Measurements from ENCODE around the gene SELENOF.

GRCh38 chr1:86922445-86922844 lies 8.5 kb upstream of the SELENOF start:
- TF ChIP-seq GABPA (IDR thresholded peaks at IDR 0.05; ENCODE audit: low read depth): no peak
- TF ChIP-seq POLR2AphosphoS5 (IDR thresholded peaks at IDR 0.05; ENCODE audit: low read depth): no peak
- no peak for TF ChIP-seq CTCF (IDR thresholded peaks at IDR 0.05; ENCODE audit: insufficient read depth, low read length)
- TF ChIP-seq, protein P1, sequence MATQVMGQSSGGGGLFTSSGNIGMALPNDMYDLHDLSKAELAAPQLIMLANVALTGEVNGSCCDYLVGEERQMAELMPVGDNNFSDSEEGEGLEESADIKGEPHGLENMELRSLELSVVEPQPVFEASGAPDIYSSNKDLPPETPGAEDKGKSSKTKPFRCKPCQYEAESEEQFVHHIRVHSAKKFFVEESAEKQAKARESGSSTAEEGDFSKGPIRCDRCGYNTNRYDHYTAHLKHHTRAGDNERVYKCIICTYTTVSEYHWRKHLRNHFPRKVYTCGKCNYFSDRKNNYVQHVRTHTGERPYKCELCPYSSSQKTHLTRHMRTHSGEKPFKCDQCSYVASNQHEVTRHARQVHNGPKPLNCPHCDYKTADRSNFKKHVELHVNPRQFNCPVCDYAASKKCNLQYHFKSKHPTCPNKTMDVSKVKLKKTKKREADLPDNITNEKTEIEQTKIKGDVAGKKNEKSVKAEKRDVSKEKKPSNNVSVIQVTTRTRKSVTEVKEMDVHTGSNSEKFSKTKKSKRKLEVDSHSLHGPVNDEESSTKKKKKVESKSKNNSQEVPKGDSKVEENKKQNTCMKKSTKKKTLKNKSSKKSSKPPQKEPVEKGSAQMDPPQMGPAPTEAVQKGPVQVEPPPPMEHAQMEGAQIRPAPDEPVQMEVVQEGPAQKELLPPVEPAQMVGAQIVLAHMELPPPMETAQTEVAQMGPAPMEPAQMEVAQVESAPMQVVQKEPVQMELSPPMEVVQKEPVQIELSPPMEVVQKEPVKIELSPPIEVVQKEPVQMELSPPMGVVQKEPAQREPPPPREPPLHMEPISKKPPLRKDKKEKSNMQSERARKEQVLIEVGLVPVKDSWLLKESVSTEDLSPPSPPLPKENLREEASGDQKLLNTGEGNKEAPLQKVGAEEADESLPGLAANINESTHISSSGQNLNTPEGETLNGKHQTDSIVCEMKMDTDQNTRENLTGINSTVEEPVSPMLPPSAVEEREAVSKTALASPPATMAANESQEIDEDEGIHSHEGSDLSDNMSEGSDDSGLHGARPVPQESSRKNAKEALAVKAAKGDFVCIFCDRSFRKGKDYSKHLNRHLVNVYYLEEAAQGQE (IDR thresholded peaks at IDR 0.05; ENCODE audit: insufficient replicate concordance, low read depth): no peak

Data from HL-60 (cell line).